H1 (cell line): ENCODE data around the gene SPRN. TPM values are rescaled to one million over a fixed set of nuclear protein-coding genes. Genes with fewer than 3 reads are reported as not detected.

Source experiments
- CTCF ChIA-PET: fragments of 300-600 bp; sonication (Branson Sonifier 250); formaldehyde crosslinking; loops from one replicate; lab custom pipeline; 2021; ENCODE audit not compliant: partially characterized antibody; lab: Charles Lee
- POLR2A ChIA-PET: fragments of 300-600 bp; sonication (Branson Sonifier 250); formaldehyde crosslinking; loops from one replicate; lab custom pipeline; 2021; ENCODE audit warnings: inconsistent platforms; ENCODE audit not compliant: partially characterized antibody; lab: Charles Lee
- DNase-seq, 2 experiments: peaks; one replicate each; pipeline versions ENCODE4 v3.0.0 to v3.0.0-alpha.2; 2010 to 2022; ENCODE audit warnings: low spot score in 2 of 2, low read depth in 1 of 2, mixed read lengths in 1 of 2
- FAIRE-seq: peaks from 2 replicates; lab custom pipeline; 2011; peaks lifted over from hg19 to GRCh38; lab: Jason Lieb, UNC
- H2AFZ ChIP-seq: 2 replicates; pipeline ENCODE4 v1.8.1; 2012; ENCODE audit warnings: low read length, inconsistent platforms
- H2AK5ac ChIP-seq: 2 replicates; pipeline ENCODE4 v1.6.1; 2013; ENCODE audit warnings: low read depth, low read length
- H2BK120ac ChIP-seq: replicated peaks from 2 replicates; pipeline ENCODE3; 2013; ENCODE audit warnings: low read depth, low read length, inconsistent platforms
- H2BK12ac ChIP-seq: 2 replicates; pipeline ENCODE4 v1.6.1; 2013; ENCODE audit warnings: low read depth, low read length
- H2BK15ac ChIP-seq: 2 replicates; pipeline ENCODE4 v1.6.1; 2013; ENCODE audit warnings: low read length
- H2BK20ac ChIP-seq: 2 replicates; pipeline ENCODE4 v1.6.1; 2013; ENCODE audit warnings: low read length
- H2BK5ac ChIP-seq: 2 replicates; pipeline ENCODE4 v1.6.1; 2013; ENCODE audit warnings: low read depth, low read length
- H3K14ac ChIP-seq: 2 replicates; pipeline ENCODE4 v1.6.1; 2013; ENCODE audit warnings: inconsistent platforms; ENCODE audit not compliant: insufficient read length
- H3K18ac ChIP-seq: 2 replicates; pipeline ENCODE4 v1.6.1; 2013; ENCODE audit warnings: low read length; ENCODE audit errors: extremely low read depth
- H3K23ac ChIP-seq: 2 replicates; pipeline ENCODE4 v1.6.1; 2013; ENCODE audit warnings: inconsistent platforms; ENCODE audit not compliant: insufficient read length
- H3K23me2 ChIP-seq: 2 replicates; pipeline ENCODE4 v1.6.1; 2013; ENCODE audit warnings: low read depth, low read length
- H3K27ac ChIP-seq: 2 replicates; pipeline ENCODE4 v1.6.1; 2011; ENCODE audit warnings: low read depth, low read length, inconsistent platforms
- H3K27me3 ChIP-seq, 4 experiments: replicated peaks in 1 of 4; 1 replicate in 1 of 4; 2 replicates in 3 of 4; pipeline versions ENCODE4 v1.6.1 to v1.8.1; 2011 to 2013; ENCODE audit warnings: low read length in 3 of 4, mild to moderate bottlenecking in 3 of 4, inconsistent platforms in 2 of 4, mixed read lengths in 2 of 4, moderate library complexity in 1 of 4; ENCODE audit not compliant: control insufficient read depth in 3 of 4, insufficient read depth in 3 of 4; ENCODE audit errors: extremely low read depth in 1 of 4
- H3K36me3 ChIP-seq, 4 experiments: 2 replicates each; pipeline versions ENCODE4 v1.6.1 to v1.8.1; 2011 to 2013; ENCODE audit warnings: mild to moderate bottlenecking in 4 of 4, low read length in 3 of 4, moderate library complexity in 2 of 4, control low read depth in 1 of 4, inconsistent platforms in 1 of 4; ENCODE audit not compliant: insufficient read depth in 4 of 4, control insufficient read depth in 2 of 4
- H3K4ac ChIP-seq: replicated peaks from 2 replicates; pipeline ENCODE3; 2013; ENCODE audit warnings: low read length, low read depth, mixed read lengths, inconsistent platforms; ENCODE audit not compliant: insufficient read length
- H3K4me1 ChIP-seq, 4 experiments: replicated peaks in 1 of 4; 1 replicate in 1 of 4; 2 replicates in 3 of 4; pipeline versions ENCODE4 v1.6.1 to v1.8.1; 2011 to 2013; ENCODE audit warnings: low read length in 3 of 4, inconsistent platforms in 2 of 4, mixed read lengths in 1 of 4; ENCODE audit not compliant: insufficient read depth in 4 of 4, control insufficient read depth in 3 of 4
- H3K4me2 ChIP-seq, 2 experiments: 2 replicates each; pipeline versions ENCODE4 v1.6.1 to v1.8.1; 2011 to 2013; ENCODE audit warnings: low read depth in 2 of 2, low read length in 2 of 2, control low read depth in 1 of 2, inconsistent platforms in 1 of 2, mild to moderate bottlenecking in 1 of 2; ENCODE audit not compliant: insufficient read depth in 1 of 2
- H3K4me3 ChIP-seq, 4 experiments: fragments of 200-600, 300-600 bp in 1 of 4; sonication (generic), shearing (Covaris generic), sonication (Bioruptor Twin) in 1 of 4; 2 replicates each; pipeline versions ENCODE4 v1.5.1 to v1.8.1; 2011 to 2016; ENCODE audit warnings: low read length in 4 of 4, low read depth in 3 of 4, control low read depth in 2 of 4, inconsistent platforms in 2 of 4, mild to moderate bottlenecking in 2 of 4, mixed read lengths in 1 of 4, moderate library complexity in 1 of 4; ENCODE audit not compliant: insufficient read depth in 2 of 4; ENCODE audit errors: extremely low read depth in 1 of 4
- H3K56ac ChIP-seq: replicated peaks from 2 replicates; pipeline ENCODE3; 2013; ENCODE audit warnings: low read depth, mild to moderate bottlenecking, mixed read lengths, low read length, inconsistent platforms; ENCODE audit not compliant: insufficient read length
- H3K79me1 ChIP-seq: 2 replicates; pipeline ENCODE4 v1.6.1; 2013; ENCODE audit warnings: low read depth, low read length, control low read depth
- H3K79me2 ChIP-seq, 2 experiments: 2 replicates each; pipeline versions ENCODE4 v1.6.1 to v1.8.1; 2012 to 2013; ENCODE audit warnings: low read length in 2 of 2, mild to moderate bottlenecking in 2 of 2, inconsistent platforms in 1 of 2; ENCODE audit not compliant: insufficient read depth in 2 of 2, control insufficient read depth in 1 of 2
- H3K9ac ChIP-seq, 4 experiments: replicated peaks in 1 of 4; 1 replicate in 1 of 4; 2 replicates in 3 of 4; pipeline versions ENCODE4 v1.6.1 to v1.8.1; 2011 to 2013; ENCODE audit warnings: low read depth in 3 of 4, low read length in 3 of 4, control low read depth in 2 of 4, mild to moderate bottlenecking in 2 of 4, moderate library complexity in 2 of 4, inconsistent platforms in 1 of 4; ENCODE audit errors: extremely low read depth in 1 of 4
- H3K9me3 ChIP-seq, 2 experiments: 2 replicates each; pipeline versions ENCODE4 v1.6.1 to v1.8.1; 2012 to 2013; ENCODE audit warnings: mild to moderate bottlenecking in 2 of 2, moderate library complexity in 2 of 2, control low read depth in 1 of 2, inconsistent platforms in 1 of 2, low read depth in 1 of 2, low read length in 1 of 2, mixed read lengths in 1 of 2; ENCODE audit not compliant: insufficient read depth in 2 of 2
- H4K20me1 ChIP-seq, 2 experiments: replicated peaks in 1 of 2; 2 replicates each; pipeline versions ENCODE3 to v1.8.1; 2011 to 2013; ENCODE audit warnings: inconsistent platforms in 2 of 2, low read length in 2 of 2, mild to moderate bottlenecking in 1 of 2; ENCODE audit not compliant: insufficient read depth in 2 of 2, control insufficient read depth in 1 of 2
- H4K5ac ChIP-seq: 2 replicates; pipeline ENCODE4 v1.6.1; 2013; ENCODE audit warnings: low read length, low read depth, mixed read lengths, inconsistent platforms; ENCODE audit not compliant: insufficient read length
- H4K8ac ChIP-seq: 2 replicates; pipeline ENCODE4 v1.8.0; 2013; ENCODE audit warnings: mild to moderate bottlenecking, moderate library complexity, low read length, inconsistent platforms; ENCODE audit not compliant: insufficient read depth; ENCODE audit errors: extremely low read depth
- H4K91ac ChIP-seq: replicated peaks from 2 replicates; pipeline ENCODE3; 2013; ENCODE audit warnings: low read length, mixed read lengths, inconsistent platforms; ENCODE audit not compliant: insufficient read length
- CHD1 ChIP-seq: IDR thresholded peaks from 2 replicates; pipeline ENCODE4 v1.6.1; 2012; ENCODE audit warnings: low read depth, low read length, improper control_type of control experiment
- GTF2F1 ChIP-seq: IDR thresholded peaks from 2 replicates; pipeline ENCODE4 v1.6.1; 2012; ENCODE audit warnings: low read depth, low read length, improper control_type of control experiment, borderline replicate concordance
- HDAC2 ChIP-seq, 2 experiments: fragments of 300-600 bp in 1 of 2; sonication (generic) in 1 of 2; IDR thresholded peaks; 2 replicates each; pipeline ENCODE4 v1.6.1; 2011 to 2012; ENCODE audit warnings: low read depth in 2 of 2, low read length in 2 of 2, mild to moderate bottlenecking in 2 of 2, moderate library complexity in 2 of 2, borderline replicate concordance in 1 of 2, inconsistent platforms in 1 of 2
- JUN ChIP-seq: IDR thresholded peaks from 2 replicates; pipeline ENCODE4 v1.6.1; 2011; ENCODE audit warnings: low read depth, mild to moderate bottlenecking, improper control_type of control experiment, low read length
- JUND ChIP-seq: IDR thresholded peaks from 2 replicates; pipeline ENCODE4 v1.6.1; 2011; ENCODE audit warnings: mild to moderate bottlenecking, improper control_type of control experiment, low read length
- KDM1A ChIP-seq: fragments of 200-600, 300-600 bp; sonication (generic); IDR thresholded peaks from 2 replicates; pipeline ENCODE4 v1.7.1; 2016; ENCODE audit warnings: mild to moderate bottlenecking, low read length, borderline replicate concordance
- SIX5 ChIP-seq: IDR thresholded peaks from 2 replicates; pipeline ENCODE4 v1.6.1; 2011; ENCODE audit warnings: mild to moderate bottlenecking, low read depth, low read length
- SP2 ChIP-seq: IDR thresholded peaks from 2 replicates; pipeline ENCODE4 v1.6.1; 2012; ENCODE audit warnings: mild to moderate bottlenecking, low read length, inconsistent platforms
- SUZ12 ChIP-seq: fragments of 200-600 bp; sonication (generic); IDR thresholded peaks from 2 replicates; pipeline ENCODE4 v1.6.1; 2012; ENCODE audit warnings: mild to moderate bottlenecking, inconsistent platforms, low read length, moderate library complexity, mixed read lengths
- ZNF274 ChIP-seq: IDR thresholded peaks from 2 replicates; pipeline ENCODE4 v1.7.0; 2012; ENCODE audit warnings: low read length, borderline replicate concordance; ENCODE audit errors: extremely low read depth
- WGBS, 2 experiments: shearing (Covaris generic) in 1 of 2; methylation state at CpG; one replicate each; pipeline versions ENCODE4 v1.1.6 to v1.1.7; 2013 to 2015; ENCODE audit warnings: low lambda C conversion rate in 2 of 2, mixed read lengths in 2 of 2, inconsistent platforms in 1 of 2, low coverage in 1 of 2, missing lambda C conversion rate in 1 of 2; ENCODE audit not compliant: insufficient replicate concordance in 2 of 2, insufficient coverage in 1 of 2, insufficient read length in 1 of 2; ENCODE audit errors: extremely low coverage in 1 of 2, missing lambda C conversion rate in 1 of 2; 5-methylcytosine and 5-hydroxymethylcytosine counted together
- polyA plus RNA-seq, 7 experiments: library from polyadenylated mRNA; depleted of rRNA in 3 of 7; stranded (reverse) in 5 of 7; unstranded in 2 of 7; fragments of >200 nt in 5 of 7; fragments of 200-250 nt in 2 of 7; gene quantifications; 1 replicate in 5 of 7; 2 replicates in 1 of 7; 4 replicates in 1 of 7; pipeline versions ENCODE4 v1.2.1 to v1.2.3, GENCODE V29; 2011 to 2013; ENCODE audit warnings: missing spikeins in 2 of 7, mixed read lengths in 2 of 7
- total RNA-seq: library from RNA; stranded (reverse); fragmentation: NEBNext Ultra II Directional; extraction: Animal tissue kit (Norgen Biotek cat#: 25700); gene quantifications from 2 replicates; pipeline ENCODE4 v1.2.1, GENCODE V29; 2021

SPRN gene
- total and polyA plus RNA-seq, 2 of the 8 experiments (the other 6 are each of a cell fraction or from before 2014, with no cell fraction given) = 0.23 to 0.24 TPM

- Histone ChIP-seq H3K4ac (no peak overlapping the region), H3K9me3 (peaks cover 0 to 12% of the 10 kb centered on the region in 2 experiments; a peak in 1 of 4 replicates), H4K91ac (no peak overlapping the region), H3K4me3 (no peak overlapping the region), H3K23ac (no peak overlapping the region), H3K27me3 (peaks cover 0 to 1% (median 0%) of the 10 kb centered on the region in 4 experiments; a peak in 1 of 7 replicates)
- POLR2A ChIA-PET = interaction anchor here (0.7 kb wide), 1 partner anchor 31 kb away, joined by 3 read pairs; no protein-coding TSS in a partner anchor
- CTCF ChIA-PET = interaction anchor here (1.4 to 1.6 kb wide), 2 partner anchors 89 to 154 kb away, joined by 3 to 4 read pairs; no protein-coding TSS in a partner anchor
- no peak for TF ChIP-seq SUZ12
- no peak for TF ChIP-seq JUND
- no peak for TF ChIP-seq HDAC2 (IDR thresholded peaks at IDR 0.05; ENCODE audit: borderline replicate concordance in 1 of 2, low read depth in 2 of 2, low read length in 2 of 2)
- no peak for TF ChIP-seq GTF2F1
- TF ChIP-seq CHD1 = no peak
- TF ChIP-seq ZNF274 = no peak
- TF ChIP-seq JUN = no peak
- no peak for TF ChIP-seq SIX5
- no peak for TF ChIP-seq SP2
- no peak for TF ChIP-seq KDM1A
- TF ChIP-seq, all 59 proteins: peak for 0
- no peak for DNase-seq
- Histone ChIP-seq H2BK15ac (no peak overlapping the region), H4K20me1 (peaks cover 5 to 23% of the 10 kb centered on the region in 2 experiments), H4K5ac (no peak overlapping the region), H3K79me2 (no peaks in the 10 kb centered on the region), H4K8ac (no peak overlapping the region), H2AK5ac (no peak overlapping the region), H2BK20ac (no peak overlapping the region), H2BK12ac (no peak overlapping the region), H3K79me1 (no peaks in the 10 kb centered on the region), H2BK5ac (no peak overlapping the region), H2BK120ac (no peak overlapping the region), H3K4me2 (no peak overlapping the region), H3K36me3 (peaks cover 0 to 18% (median 3%) of the 10 kb centered on the region in 4 experiments; a peak in 3 of 8 replicates), H3K9ac (no peak overlapping the region), H3K23me2 (peaks cover 3% of the 10 kb centered on the region; the same call in 1 of the 2 replicates), H3K14ac (no peak overlapping the region), H2AFZ (no peak overlapping the region), H3K4me1 (peaks cover 0 to 6% (median 0%) of the 10 kb centered on the region in 4 experiments; a peak in 2 of 7 replicates), H3K18ac (no peak overlapping the region; the same call in 1 of the 2 replicates), H3K27ac (no peak overlapping the region), H3K56ac (no peak overlapping the region)
- WGBS, 2 experiments = 95% methylated on average over 13 of the region's 14 CpGs; no CpG with 5 or more reads in 1 of the 2 experiments
- no peak for FAIRE-seq
Observed at GRCh38 chr10:133418289-133418993, 6.0 kb downstream of the SPRN start.
